GM18517 (cell line): Measurements from ENCODE around the gene ADAMTS17.
"Not testable (repeated sequence)": the region's sequence is repeated elsewhere in the genome, so short reads cannot be mapped to it uniquely, and the experiment has no call there.

Experiments used
- ATAC-seq: cut with Tn5 transposase; IDR thresholded peaks from one replicate; pipeline ENCODE4 v1.9.1; 2021; ENCODE audit warnings: mild to moderate bottlenecking, moderate library complexity; ENCODE audit not compliant: unreplicated experiment

Gene ADAMTS17

GRCh38 chr15:100096248-100096600 is 245.6 kb downstream of the ADAMTS17 start:
- ATAC-seq = no peak

GRCh38 chr15:100095541-100096247 is 246.1 kb downstream of the ADAMTS17 start:
- no peak for ATAC-seq

- ATAC-seq = no peak
Measured at GRCh38 chr15:100094127-100094510, 247.7 kb downstream of the ADAMTS17 start.

GRCh38 chr15:100093211-100094126 is 248.3 kb downstream of the ADAMTS17 start:
- ATAC-seq = no peak

GRCh38 chr15:100092034-100092433 is 249.7 kb downstream of the ADAMTS17 start:
- ATAC-seq = no peak

- ATAC-seq = no peak
Measured at GRCh38 chr15:100090411-100090810, 251.4 kb downstream of the ADAMTS17 start.

GRCh38 chr15:100084042-100084821 is 257.5 kb downstream of the ADAMTS17 start:
- ATAC-seq = not testable (repeated sequence)

GRCh38 chr15:100083572-100083971 is 258.2 kb downstream of the ADAMTS17 start:
- no peak for ATAC-seq

GRCh38 chr15:100082761-100083402 is 258.9 kb downstream of the ADAMTS17 start:
- ATAC-seq = no peak

- ATAC-seq = no peak
Measured at GRCh38 chr15:100081454-100081853, 260.3 kb downstream of the ADAMTS17 start.

- ATAC-seq = no peak
Measured at GRCh38 chr15:100078511-100079220, 263.1 kb downstream of the ADAMTS17 start.

- ATAC-seq = no peak
Measured at GRCh38 chr15:100075229-100075628, 266.5 kb downstream of the ADAMTS17 start.

- no peak for ATAC-seq
Measured at GRCh38 chr15:100073982-100074381, 267.8 kb downstream of the ADAMTS17 start.

GRCh38 chr15:100066521-100067280 is 275.1 kb downstream of the ADAMTS17 start:
- not testable (repeated sequence) for ATAC-seq

GRCh38 chr15:100061944-100062343 is 279.8 kb downstream of the ADAMTS17 start:
- ATAC-seq = no peak

- no peak for ATAC-seq
Measured at GRCh38 chr15:100060276-100060926, 281.4 kb downstream of the ADAMTS17 start.

- ATAC-seq = no peak
Measured at GRCh38 chr15:100059521-100059920, 282.3 kb downstream of the ADAMTS17 start.

GRCh38 chr15:100059094-100059493 is 282.7 kb downstream of the ADAMTS17 start:
- no peak for ATAC-seq

- no peak for ATAC-seq
Measured at GRCh38 chr15:100058458-100058857, 283.3 kb downstream of the ADAMTS17 start.
